ENCODE measurements around the gene ACMSD. TPM values are rescaled to one million over a fixed set of nuclear protein-coding genes. Genes with fewer than 3 reads are reported as not detected.

The ACMSD gene
- total RNA-seq, 4 donors from 2014 or later, result 1.2 TPM; not detected in 3

DNA sequence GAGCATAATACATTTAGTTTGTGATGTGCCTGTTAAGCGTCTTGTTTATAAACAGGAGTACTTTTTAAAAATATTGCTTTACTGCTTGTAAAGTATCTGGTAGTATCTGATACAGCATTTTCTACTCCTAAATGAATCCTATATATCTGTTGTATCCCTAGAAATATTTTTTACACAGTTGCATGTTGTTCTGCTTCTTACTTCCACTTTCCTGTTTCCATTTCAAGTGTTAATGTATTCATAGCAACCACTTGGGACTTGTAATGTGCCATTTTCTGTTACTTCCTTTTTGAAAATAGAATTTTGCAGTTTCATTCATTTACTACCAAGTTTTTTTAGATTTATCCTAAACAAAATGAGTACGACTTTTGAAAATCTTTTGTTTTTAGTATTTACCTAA is 105.1 kb downstream of the ACMSD start:
- Histone ChIP-seq H3K9me3 (no peaks in the 10 kb centered on the region), H3K36me3 (peaks cover 0 to 70% (median 0%) of the 10 kb centered on the region in 3 donors)
- TF ChIP-seq, protein P1, sequence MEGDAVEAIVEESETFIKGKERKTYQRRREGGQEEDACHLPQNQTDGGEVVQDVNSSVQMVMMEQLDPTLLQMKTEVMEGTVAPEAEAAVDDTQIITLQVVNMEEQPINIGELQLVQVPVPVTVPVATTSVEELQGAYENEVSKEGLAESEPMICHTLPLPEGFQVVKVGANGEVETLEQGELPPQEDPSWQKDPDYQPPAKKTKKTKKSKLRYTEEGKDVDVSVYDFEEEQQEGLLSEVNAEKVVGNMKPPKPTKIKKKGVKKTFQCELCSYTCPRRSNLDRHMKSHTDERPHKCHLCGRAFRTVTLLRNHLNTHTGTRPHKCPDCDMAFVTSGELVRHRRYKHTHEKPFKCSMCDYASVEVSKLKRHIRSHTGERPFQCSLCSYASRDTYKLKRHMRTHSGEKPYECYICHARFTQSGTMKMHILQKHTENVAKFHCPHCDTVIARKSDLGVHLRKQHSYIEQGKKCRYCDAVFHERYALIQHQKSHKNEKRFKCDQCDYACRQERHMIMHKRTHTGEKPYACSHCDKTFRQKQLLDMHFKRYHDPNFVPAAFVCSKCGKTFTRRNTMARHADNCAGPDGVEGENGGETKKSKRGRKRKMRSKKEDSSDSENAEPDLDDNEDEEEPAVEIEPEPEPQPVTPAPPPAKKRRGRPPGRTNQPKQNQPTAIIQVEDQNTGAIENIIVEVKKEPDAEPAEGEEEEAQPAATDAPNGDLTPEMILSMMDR (IDR thresholded peaks at IDR 0.05), result no peak
- TF ChIP-seq POLR2A (IDR thresholded peaks at IDR 0.05), result no peak

DNA sequence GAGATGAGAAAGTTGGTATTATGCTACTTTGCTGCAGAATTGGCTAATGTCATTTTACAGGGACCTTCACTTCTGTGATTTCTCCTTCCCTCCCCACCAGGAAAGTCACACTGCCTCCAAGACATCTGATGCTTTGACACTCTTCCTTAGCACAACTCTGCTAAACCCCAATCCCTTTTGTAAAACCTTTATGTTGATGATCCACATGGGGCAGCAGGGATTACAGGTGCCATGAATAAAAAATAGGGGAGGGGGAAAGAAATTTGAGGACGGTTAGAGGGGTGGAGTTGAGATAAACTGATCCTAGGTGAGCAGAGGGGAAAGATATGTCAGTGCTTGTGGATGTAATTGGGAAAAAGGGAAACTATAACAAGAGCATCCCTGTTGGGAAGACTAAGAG is 106.6 kb downstream of the ACMSD start:
- no peak for DNase-seq
- Histone ChIP-seq H3K27me3 (no peaks in the 10 kb centered on the region), H3K9me3 (no peaks in the 10 kb centered on the region), H3K27ac (no peak overlapping the region), H3K4me1 (no peaks in the 10 kb centered on the region), H3K36me3 (peaks cover 0 to 68% (median 0%) of the 10 kb centered on the region in 3 donors), H3K4me3 (no peak overlapping the region)
- no peak for TF ChIP-seq POLR2A (IDR thresholded peaks at IDR 0.05)

More for the DNA sequence above, 105.1 kb downstream of the ACMSD start:
- Histone ChIP-seq H3K27ac (no peak overlapping the region), H3K4me3 (no peak overlapping the region), H3K4me1 (no peaks in the 10 kb centered on the region), H3K27me3 (no peaks in the 10 kb centered on the region)
- no peak for DNase-seq

DNA sequence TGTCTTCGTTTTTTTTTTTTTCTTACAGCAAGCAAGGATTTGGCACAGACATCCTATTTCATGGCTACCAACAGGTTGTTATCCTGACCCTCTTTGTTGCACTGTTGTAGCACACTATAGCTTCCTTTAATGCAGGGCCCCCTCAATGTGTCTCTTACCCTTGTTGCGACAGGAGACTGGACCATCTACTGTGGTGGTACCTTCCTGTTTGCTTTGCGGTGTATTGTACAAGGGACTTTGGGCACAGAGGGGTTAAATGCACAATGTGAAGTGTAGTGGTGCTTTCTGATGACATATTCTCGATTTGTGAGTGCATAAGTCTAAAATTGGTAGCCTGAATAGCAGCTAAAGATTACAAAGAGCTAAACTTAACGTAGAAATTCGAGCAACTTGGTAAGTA is 107.7 kb downstream of the ACMSD start:
- no peaks in the 10 kb centered on the region for H3K27me3 ChIP-seq
- TF ChIP-seq POLR2A (IDR thresholded peaks at IDR 0.05), result no peak
- TF ChIP-seq, protein P1 (IDR thresholded peaks at IDR 0.05), result no peak
- H3K4me3 ChIP-seq, result no peak overlapping the region
- peaks cover 0 to 66% (median 0%) of the 10 kb centered on the region in 3 donors for H3K36me3 ChIP-seq
- H3K4me1 ChIP-seq, result no peaks in the 10 kb centered on the region
- no peaks in the 10 kb centered on the region for H3K9me3 ChIP-seq
- DNase-seq, result no peak
- H3K27ac ChIP-seq, result no peak overlapping the region

DNA sequence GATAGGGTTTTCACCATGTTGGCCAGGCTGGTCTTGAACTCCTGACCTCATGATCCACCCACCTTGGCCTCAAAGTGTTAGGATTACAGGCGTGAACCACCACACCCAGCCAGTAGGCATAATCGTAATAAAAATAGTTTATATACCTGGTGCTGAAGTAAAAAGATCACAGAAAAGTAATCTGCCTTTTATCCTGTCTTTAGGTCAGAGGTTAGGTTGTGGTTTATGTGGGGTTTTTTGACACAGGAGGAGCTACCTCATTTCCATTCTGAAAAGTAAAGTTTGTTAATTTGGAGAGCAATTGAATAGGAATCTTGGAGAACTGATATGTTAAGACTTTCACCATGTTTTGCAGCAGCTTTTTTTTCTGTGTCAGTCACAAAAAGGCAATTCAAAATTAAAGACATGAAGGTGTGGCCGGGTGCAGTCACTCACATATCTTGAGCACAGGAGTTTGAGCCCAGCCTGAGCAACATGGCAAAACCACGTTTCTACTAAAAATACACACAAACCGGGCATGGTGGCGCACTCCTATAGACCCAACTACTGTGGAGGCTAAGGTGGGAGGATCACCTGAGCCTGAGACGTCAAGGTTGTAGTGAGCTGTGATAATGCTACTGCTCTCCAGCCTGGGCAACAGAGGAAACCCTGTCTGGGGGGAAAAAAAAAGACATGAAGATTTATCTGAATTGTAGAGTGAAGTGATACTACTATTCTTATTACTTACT is 111.7 kb downstream of the ACMSD start:
- Histone ChIP-seq H3K36me3 (peaks cover 0 to 87% (median 0%) of the 10 kb centered on the region in 3 donors), H3K9me3 (no peaks in the 10 kb centered on the region), H3K4me1 (no peaks in the 10 kb centered on the region), H3K27me3 (no peaks in the 10 kb centered on the region), H3K4me3 (no peak overlapping the region), H3K27ac (no peak overlapping the region)
- TF ChIP-seq, protein P1 (IDR thresholded peaks at IDR 0.05), result no peak
- no peak for TF ChIP-seq POLR2A (IDR thresholded peaks at IDR 0.05)
- no peak for DNase-seq

DNA sequence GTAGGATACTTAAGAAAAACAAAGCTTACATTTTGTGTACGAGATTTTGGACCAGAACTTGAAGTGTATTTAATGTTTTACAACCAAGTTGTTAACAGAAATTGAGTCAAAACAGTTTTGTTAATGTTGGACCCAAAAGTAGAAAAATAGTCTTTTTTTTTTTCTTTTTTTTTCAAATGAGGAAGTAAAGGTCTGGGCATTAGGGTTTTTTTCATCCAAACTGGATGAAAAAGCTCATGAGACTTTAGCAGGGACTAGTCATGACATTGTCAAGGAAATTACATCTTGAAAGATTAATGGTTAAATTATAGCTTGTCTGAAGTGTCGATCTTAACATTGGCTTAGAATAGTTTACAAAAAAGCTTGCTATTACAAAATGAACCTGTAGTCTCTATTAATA is 112.5 kb downstream of the ACMSD start:
- H3K36me3 ChIP-seq, result peaks cover 0 to 90% (median 0%) of the 10 kb centered on the region in 3 donors

More for the DNA sequence above, 112.5 kb downstream of the ACMSD start:
- no peaks in the 10 kb centered on the region for H3K9me3 ChIP-seq
- DNase-seq, result no peak
- TF ChIP-seq, protein P1 (IDR thresholded peaks at IDR 0.05), result no peak
- no peaks in the 10 kb centered on the region for H3K27me3 ChIP-seq
- H3K4me1 ChIP-seq, result no peaks in the 10 kb centered on the region
- no peak overlapping the region for H3K4me3 ChIP-seq
- no peak overlapping the region for H3K27ac ChIP-seq

Small RNA genes within 50 kb of the gene (small RNA-seq; reads per million reads assigned to genes)
- 0 reads per million in 2 donors for gene AC110620.1
- 0 reads per million in 2 donors for gene MIR5590

Other genes starting within 250 kb of the ACMSD start
- 1 to 10 TPM in 1 of 4 donors, not detected in 3; 1.7 TPM for gene TMEM163, start 119.6 kb upstream of the ACMSD start, total RNA-seq
- gene CCNT2, start 80.2 kb downstream of the ACMSD start, total RNA-seq, result 10 to 100 TPM; 26.2 to 61.9 (median 48.0) TPM
- gene MAP3K19, start 208.8 kb downstream of the ACMSD start, total RNA-seq, result not detected
- 10 to 100 TPM; 34.5 to 89.1 (median 43.0) TPM for gene RAB3GAP1, start 213.7 kb downstream of the ACMSD start, total RNA-seq